ENCODE data around the gene UGT1A6.

DNA sequence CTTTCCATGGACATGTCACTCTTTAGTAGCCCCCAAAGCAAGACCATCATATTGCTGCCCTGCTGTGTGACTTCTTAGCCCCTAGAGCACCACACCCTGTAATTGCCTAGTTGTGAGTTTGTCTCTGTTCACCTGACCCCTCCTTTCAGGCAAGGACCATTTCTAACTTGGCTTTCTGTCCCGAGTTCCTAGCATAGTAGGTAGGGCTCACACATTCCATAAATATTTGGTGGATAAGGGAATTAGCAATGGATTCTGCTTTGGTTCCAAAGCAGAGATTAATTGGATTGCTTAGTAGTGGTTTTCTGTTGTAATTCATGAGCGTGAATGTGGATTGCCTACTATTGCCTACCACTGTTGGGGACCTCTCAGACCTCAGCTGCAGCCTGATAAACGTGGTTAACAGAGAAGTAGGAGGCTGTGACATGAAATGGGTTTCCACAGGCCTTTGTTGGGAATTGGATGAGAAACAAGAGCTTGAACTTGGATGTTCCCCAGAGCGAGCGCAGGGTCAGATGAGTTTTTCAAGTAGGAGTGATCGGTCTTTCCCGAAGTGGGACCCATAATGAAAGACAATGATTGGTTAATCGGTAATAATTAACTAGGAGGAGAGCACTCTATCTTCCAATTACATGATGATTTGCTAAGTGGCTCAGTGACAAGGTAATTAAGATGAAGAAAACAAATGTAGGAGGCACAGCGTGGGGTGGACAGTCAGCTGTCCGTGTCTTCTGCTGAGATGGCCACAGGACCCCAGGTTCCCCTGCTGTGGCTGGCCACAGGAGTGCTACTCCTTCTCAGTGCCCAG, 54.0 kb downstream of the UGT1A6 start:
- no peak for TF ChIP-seq CTCF (IDR thresholded peaks at IDR 0.05)
- TF ChIP-seq POLR2A (IDR thresholded peaks at IDR 0.05): no peak
